ENCODE data around the gene NRXN3.

DNA sequence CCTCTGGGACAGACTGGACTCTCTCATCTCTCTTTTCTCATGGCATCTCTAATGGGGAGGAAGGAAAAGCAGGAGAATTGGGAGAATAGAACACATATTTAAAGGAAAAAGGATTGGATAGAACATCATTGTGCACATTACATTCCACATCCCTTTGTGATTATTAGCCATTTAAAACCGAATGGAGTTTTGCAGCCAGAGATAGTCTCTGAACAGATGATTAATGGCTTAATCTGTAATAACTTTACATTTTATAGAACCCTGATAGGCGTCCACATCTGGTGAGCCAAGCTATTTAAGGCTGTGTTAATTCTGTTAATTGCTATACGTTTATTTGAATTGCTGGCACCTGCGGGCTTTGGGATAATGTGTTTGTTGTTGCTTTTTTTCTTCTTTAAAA lies 487.3 kb downstream of the NRXN3 start:
- TF ChIP-seq, protein P1, sequence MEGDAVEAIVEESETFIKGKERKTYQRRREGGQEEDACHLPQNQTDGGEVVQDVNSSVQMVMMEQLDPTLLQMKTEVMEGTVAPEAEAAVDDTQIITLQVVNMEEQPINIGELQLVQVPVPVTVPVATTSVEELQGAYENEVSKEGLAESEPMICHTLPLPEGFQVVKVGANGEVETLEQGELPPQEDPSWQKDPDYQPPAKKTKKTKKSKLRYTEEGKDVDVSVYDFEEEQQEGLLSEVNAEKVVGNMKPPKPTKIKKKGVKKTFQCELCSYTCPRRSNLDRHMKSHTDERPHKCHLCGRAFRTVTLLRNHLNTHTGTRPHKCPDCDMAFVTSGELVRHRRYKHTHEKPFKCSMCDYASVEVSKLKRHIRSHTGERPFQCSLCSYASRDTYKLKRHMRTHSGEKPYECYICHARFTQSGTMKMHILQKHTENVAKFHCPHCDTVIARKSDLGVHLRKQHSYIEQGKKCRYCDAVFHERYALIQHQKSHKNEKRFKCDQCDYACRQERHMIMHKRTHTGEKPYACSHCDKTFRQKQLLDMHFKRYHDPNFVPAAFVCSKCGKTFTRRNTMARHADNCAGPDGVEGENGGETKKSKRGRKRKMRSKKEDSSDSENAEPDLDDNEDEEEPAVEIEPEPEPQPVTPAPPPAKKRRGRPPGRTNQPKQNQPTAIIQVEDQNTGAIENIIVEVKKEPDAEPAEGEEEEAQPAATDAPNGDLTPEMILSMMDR (conservative IDR thresholded peaks at IDR 0.05), result no peak
- no peak for TF ChIP-seq EZH2 (IDR thresholded peaks at IDR 0.05; ENCODE audit: low read depth)

All from PC-9 (cell line).